Measurements from ENCODE around the gene PAF1. TPM values are rescaled to one million over a fixed set of nuclear protein-coding genes. Genes with fewer than 3 reads are reported as not detected.
A peak's percentile ranks its signal among the peaks of the same experiment; 100 is the strongest.
"Not testable (repeated sequence)": the region's sequence is repeated elsewhere in the genome, so short reads cannot be mapped to it uniquely, and the experiment has no call there.

Gene PAF1
- total RNA-seq, 2 experiments from 2014 or later: 43.6 to 44.0 TPM

GRCh38 chr19:39342647-39343305 is 48.1 kb downstream of the PAF1 start:
- Mint-ChIP-seq H3K27ac (peak overlapping the region; percentile 65), H3K36me3 (peaks cover 6% of the 10 kb centered on the region), H3K4me1 (peaks cover 58% of the 10 kb centered on the region), H3K4me3 (peak overlapping the region; percentile 84), H3K9me3 (no peaks in the 10 kb centered on the region), H3K27me3 (no peaks in the 10 kb centered on the region)
- no peak for DNase-seq

- Mint-ChIP-seq H3K27ac (peak within 1 kb of the TSS; percentile 84), H3K4me3 (peak within 1 kb of the TSS; percentile 87), H3K9me3 (no peaks in the 10 kb centered on the region), H3K36me3 (peaks cover 6% of the 10 kb centered on the region), H3K27me3 (no peaks in the 10 kb centered on the region), H3K4me1 (peaks cover 58% of the 10 kb centered on the region)
- DNase-seq: peak; percentile 100
Observed at GRCh38 chr19:39341719-39342604, 48.9 kb downstream of the PAF1 start, which contains the start of gene SAMD4B. SAMD4B (plus strand) TSS chr19:39342421; CDS start chr19:39356894, 14,473 bp downstream.

- peaks cover 6% of the 10 kb centered on the region for H3K36me3 Mint-ChIP-seq
- H3K4me3 Mint-ChIP-seq: peak overlapping the region; percentile 87
- DNase-seq: peak; percentile 26
- peaks cover 60% of the 10 kb centered on the region for H3K4me1 Mint-ChIP-seq
- H3K27ac Mint-ChIP-seq: peak overlapping the region; percentile 84
- H3K9me3 Mint-ChIP-seq: no peaks in the 10 kb centered on the region
- no peaks in the 10 kb centered on the region for H3K27me3 Mint-ChIP-seq
Observed at GRCh38 chr19:39341129-39341718, 49.7 kb downstream of the PAF1 start.

GRCh38 chr19:39340156-39340555 is 50.8 kb downstream of the PAF1 start:
- peak overlapping the region; percentile 84 for H3K27ac Mint-ChIP-seq
- H3K36me3 Mint-ChIP-seq, H3K27me3 Mint-ChIP-seq, H3K9me3 Mint-ChIP-seq, DNase-seq: not testable (repeated sequence)
- peak overlapping the region; percentile 87 for H3K4me3 Mint-ChIP-seq
- H3K4me1 Mint-ChIP-seq: peaks cover 54% of the 10 kb centered on the region

- Mint-ChIP-seq H3K27me3 (no peaks in the 10 kb centered on the region), H3K36me3 (peaks cover 12% of the 10 kb centered on the region), H3K4me3 (peak overlapping the region; percentile 87), H3K9me3 (peaks cover 3% of the 10 kb centered on the region), H3K4me1 (peaks cover 54% of the 10 kb centered on the region), H3K27ac (peak overlapping the region; percentile 84)
- DNase-seq: no peak
Observed at GRCh38 chr19:39339674-39340073, 51.2 kb downstream of the PAF1 start.

- peaks cover 56% of the 10 kb centered on the region for H3K4me1 Mint-ChIP-seq
- H3K9me3 Mint-ChIP-seq: peaks cover 4% of the 10 kb centered on the region
- peak overlapping the region; percentile 97 for H3K4me3 Mint-ChIP-seq
- peaks cover 23% of the 10 kb centered on the region for H3K36me3 Mint-ChIP-seq
- peak overlapping the region; percentile 98 for H3K27ac Mint-ChIP-seq
- no peaks in the 10 kb centered on the region for H3K27me3 Mint-ChIP-seq
- DNase-seq: no peak
Observed at GRCh38 chr19:39336483-39336882, 54.4 kb downstream of the PAF1 start.

Other genes starting within 250 kb of the PAF1 start
- not detected for gene NCCRP1, start 194.1 kb downstream of the PAF1 start, total RNA-seq
- gene SYCN, start 186.8 kb downstream of the PAF1 start, total RNA-seq: not detected
- not detected for gene IFNL3, start 146.1 kb downstream of the PAF1 start, total RNA-seq
- gene IFNL4, start 142.2 kb downstream of the PAF1 start, total RNA-seq: under 1 TPM; 0.14 to 0.25 TPM
- not detected for gene IFNL2, start 122.7 kb downstream of the PAF1 start, total RNA-seq
- not detected for gene IFNL1, start 94.7 kb downstream of the PAF1 start, total RNA-seq
- gene LRFN1, start 70.2 kb downstream of the PAF1 start, total RNA-seq: 1 to 10 TPM; 4.6 to 5.1 TPM
- 100 to 1,000 TPM; 232 to 240 TPM for gene GMFG, start 55.1 kb downstream of the PAF1 start, total RNA-seq
- 10 to 100 TPM; 36.2 to 36.5 TPM for gene SAMD4B, start 48.7 kb downstream of the PAF1 start, total RNA-seq
- 10 to 100 TPM; 23.3 to 26.8 TPM for gene MED29, start 272 bp upstream of the PAF1 start, total RNA-seq
- 10 to 100 TPM; 15.5 to 15.6 TPM for gene ZFP36, start 15.7 kb upstream of the PAF1 start, total RNA-seq
- 10 to 100 TPM; 29.1 to 40.0 TPM for gene PLEKHG2, start 21.6 kb upstream of the PAF1 start, total RNA-seq
- gene RPS16, start 44.8 kb upstream of the PAF1 start, total RNA-seq: 1,000 to 10,000 TPM; 3,164 to 3,181 TPM
- 100 to 1,000 TPM; 179 to 182 TPM for gene SUPT5H, start 54.5 kb upstream of the PAF1 start, total RNA-seq
- 100 to 1,000 TPM; 133 to 137 TPM for gene TIMM50, start 89.7 kb upstream of the PAF1 start, total RNA-seq
- gene DLL3, start 107.8 kb upstream of the PAF1 start, total RNA-seq: 1 to 10 TPM; 1.1 to 1.4 TPM
- not detected for gene SELENOV, start 124.0 kb upstream of the PAF1 start, total RNA-seq
- gene EID2B, start 141.7 kb upstream of the PAF1 start, total RNA-seq: 1 to 10 TPM; 2.4 to 2.7 TPM
- gene EID2, start 149.1 kb upstream of the PAF1 start, total RNA-seq: 10 to 100 TPM; 13.6 to 14.2 TPM
- not detected for gene LGALS13, start 211.4 kb upstream of the PAF1 start, total RNA-seq

Data from activated naive CD8-positive, alpha-beta T cell treated with anti-CD3 and anti-CD28 coated beads for 36 hours (primary cell).